Measurements from ENCODE around the gene RIC8A. TPM values are rescaled to one million over a fixed set of nuclear protein-coding genes. Genes with fewer than 3 reads are reported as not detected.
"Not testable (repeated sequence)": the region's sequence is repeated elsewhere in the genome, so short reads cannot be mapped to it uniquely, and the experiment has no call there.

RIC8A gene
- total and polyA plus RNA-seq, 4 donors, result 30.6 to 77.3 (median 67.8) TPM

GRCh38 chr11:193481-193880, 14.0 kb upstream of the RIC8A start:
- DNase-seq, result peak; percentile 41 to 65
- H3K27ac ChIP-seq (ENCODE audit: low read depth in 1 of 2, low read length in 2 of 2); H3K36me3 ChIP-seq (ENCODE audit: control insufficient read depth in 1 of 2, insufficient read depth in 2 of 2, low read length in 1 of 2); H3K4me3 ChIP-seq (ENCODE audit: low read length in 2 of 2); H3K4me1 ChIP-seq (ENCODE audit: control insufficient read depth in 1 of 2, insufficient read depth in 2 of 2, low read length in 2 of 2); intact Hi-C loops (cut with DNase I); H3K27me3 ChIP-seq (ENCODE audit: control insufficient read depth in 1 of 2, insufficient read depth in 2 of 2, low read length in 1 of 2); H3K9me3 ChIP-seq (ENCODE audit: control insufficient read depth, low read length); ATAC-seq (ENCODE audit: low FRiP score): not testable (repeated sequence)
- 74 to 76% methylated on average over 5 of the region's 5 CpGs for WGBS, 2 donors

GRCh38 chr11:196786-197731, 10.4 kb upstream of the RIC8A start:
- ATAC-seq (ENCODE audit: low FRiP score) (peak; percentile 20), DNase-seq (peak; percentile 36 to 72)
- H3K9me3 ChIP-seq (ENCODE audit: control insufficient read depth, low read length), result no peaks in the 10 kb centered on the region

GRCh38 chr11:197741-198235, 9.7 kb upstream of the RIC8A start:
- Histone ChIP-seq H3K4me3 (ENCODE audit: low read length in 2 of 2) (no peak overlapping the region), H3K36me3 (ENCODE audit: control insufficient read depth in 1 of 2, insufficient read depth in 2 of 2, low read length in 1 of 2) (no peaks in the 10 kb centered on the region), H3K9me3 (ENCODE audit: control insufficient read depth, low read length) (no peaks in the 10 kb centered on the region), H3K4me1 (ENCODE audit: control insufficient read depth in 1 of 2, insufficient read depth in 2 of 2, low read length in 2 of 2) (no peaks in the 10 kb centered on the region), H3K27me3 (ENCODE audit: control insufficient read depth in 1 of 2, insufficient read depth in 2 of 2, low read length in 1 of 2) (no peaks in the 10 kb centered on the region), H3K27ac (ENCODE audit: low read depth in 1 of 2, low read length in 2 of 2) (no peak overlapping the region)
- peak; percentile 3 for ATAC-seq (ENCODE audit: low FRiP score)
- 73 to 79% methylated on average over 9 of the region's 9 CpGs for WGBS, 2 donors
- intact Hi-C loops (cut with DNase I), result no loop called here
- DNase-seq, result peak in 1 of 2 donors; percentile 25

More at GRCh38 chr11:196786-197731, 10.4 kb upstream of the RIC8A start:
- Histone ChIP-seq H3K4me3 (ENCODE audit: low read length in 2 of 2) (no peak overlapping the region), H3K36me3 (ENCODE audit: control insufficient read depth in 1 of 2, insufficient read depth in 2 of 2, low read length in 1 of 2) (no peaks in the 10 kb centered on the region), H3K27me3 (ENCODE audit: control insufficient read depth in 1 of 2, insufficient read depth in 2 of 2, low read length in 1 of 2) (no peaks in the 10 kb centered on the region), H3K4me1 (ENCODE audit: control insufficient read depth in 1 of 2, insufficient read depth in 2 of 2, low read length in 2 of 2) (no peaks in the 10 kb centered on the region), H3K27ac (ENCODE audit: low read depth in 1 of 2, low read length in 2 of 2) (no peak overlapping the region)
- intact Hi-C loops (cut with DNase I), result no loop called here
- WGBS, 2 donors, result 71 to 77% methylated on average over 23 of the region's 23 CpGs

DNA sequence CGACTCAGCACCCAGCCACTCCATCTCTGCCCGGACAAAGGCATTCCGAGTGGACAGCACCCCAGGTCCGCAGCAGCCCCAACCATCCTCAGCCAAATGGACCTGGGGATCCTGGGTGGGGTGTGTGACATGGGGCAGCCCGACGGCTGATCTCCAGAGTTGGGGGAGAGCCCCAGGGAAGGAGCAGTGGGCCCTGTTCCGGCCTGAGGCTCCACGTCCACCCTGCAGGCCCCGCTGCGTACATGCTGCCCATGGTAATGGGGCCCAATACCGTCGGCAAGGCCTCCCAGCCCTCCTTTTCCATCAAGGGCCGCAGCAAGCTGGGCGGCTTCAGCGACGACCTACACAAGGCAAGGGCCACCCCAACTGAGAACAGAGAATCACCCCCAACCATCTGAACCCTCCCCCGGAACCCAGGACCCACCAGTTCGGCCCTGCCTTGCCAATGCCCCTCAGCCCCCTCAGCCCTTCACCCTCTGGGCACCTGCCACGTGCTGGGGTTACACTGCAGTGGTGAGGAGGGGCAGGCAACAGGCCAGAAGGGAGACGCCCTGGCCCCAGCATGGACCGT, 9.2 kb upstream of the RIC8A start:
- intact Hi-C loops (cut with DNase I), result no loop called here
- peak; percentile 46 to 73 for DNase-seq
- Histone ChIP-seq H3K9me3 (ENCODE audit: control insufficient read depth, low read length) (no peaks in the 10 kb centered on the region), H3K27ac (ENCODE audit: low read depth in 1 of 2, low read length in 2 of 2) (no peak overlapping the region), H3K4me1 (ENCODE audit: control insufficient read depth in 1 of 2, insufficient read depth in 2 of 2, low read length in 2 of 2) (no peaks in the 10 kb centered on the region), H3K4me3 (ENCODE audit: low read length in 2 of 2) (no peak overlapping the region), H3K36me3 (ENCODE audit: control insufficient read depth in 1 of 2, insufficient read depth in 2 of 2, low read length in 1 of 2) (no peaks in the 10 kb centered on the region), H3K27me3 (ENCODE audit: control insufficient read depth in 1 of 2, insufficient read depth in 2 of 2, low read length in 1 of 2) (no peaks in the 10 kb centered on the region)
- WGBS, 2 donors, result 82 to 84% methylated on average over 21 of the region's 21 CpGs
- no peak for ATAC-seq (ENCODE audit: low FRiP score)

GRCh38 chr11:199004-199581, 8.4 kb upstream of the RIC8A start:
- no peaks in the 10 kb centered on the region for H3K27me3 ChIP-seq (ENCODE audit: control insufficient read depth in 1 of 2, insufficient read depth in 2 of 2, low read length in 1 of 2)
- DNase-seq (peak in 1 of 2 donors; percentile 65), ATAC-seq (ENCODE audit: low FRiP score) (no peak)
- H3K4me1 ChIP-seq (ENCODE audit: control insufficient read depth in 1 of 2, insufficient read depth in 2 of 2, low read length in 2 of 2), result no peaks in the 10 kb centered on the region
- no peaks in the 10 kb centered on the region for H3K9me3 ChIP-seq (ENCODE audit: control insufficient read depth, low read length)
- H3K4me3 ChIP-seq (ENCODE audit: low read length in 2 of 2), result no peak overlapping the region
- intact Hi-C loops (cut with DNase I), result no loop called here
- H3K27ac ChIP-seq (ENCODE audit: low read depth in 1 of 2, low read length in 2 of 2), result no peak overlapping the region
- no peaks in the 10 kb centered on the region for H3K36me3 ChIP-seq (ENCODE audit: control insufficient read depth in 1 of 2, insufficient read depth in 2 of 2, low read length in 1 of 2)
- WGBS, 2 donors, result 79 to 83% methylated on average over 13 of the region's 13 CpGs

DNA sequence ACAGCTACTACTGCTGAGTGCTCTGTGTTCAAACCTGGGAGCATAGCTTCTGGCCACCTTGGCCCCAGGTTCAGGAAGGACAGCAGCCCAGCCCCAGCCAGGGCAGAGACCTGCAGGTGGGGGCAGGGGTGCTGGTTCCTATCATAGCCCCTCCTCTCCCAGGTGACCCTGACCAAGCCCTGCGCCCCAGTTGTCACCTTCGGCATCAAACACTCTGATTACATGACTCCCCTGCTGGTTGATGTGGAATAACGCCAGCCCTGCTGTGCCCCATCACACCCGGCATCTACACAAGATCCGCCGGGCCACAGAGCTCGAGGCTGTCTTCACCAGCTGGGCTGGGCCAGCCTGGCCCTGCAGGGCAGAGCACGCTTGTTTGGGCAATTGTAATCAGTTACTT, 7.7 kb upstream of the RIC8A start:
- H3K36me3 ChIP-seq (ENCODE audit: control insufficient read depth in 1 of 2, insufficient read depth in 2 of 2, low read length in 1 of 2), result no peaks in the 10 kb centered on the region
- no peaks in the 10 kb centered on the region for H3K9me3 ChIP-seq (ENCODE audit: control insufficient read depth, low read length)
- H3K27me3 ChIP-seq (ENCODE audit: control insufficient read depth in 1 of 2, insufficient read depth in 2 of 2, low read length in 1 of 2), result no peaks in the 10 kb centered on the region
- ATAC-seq (ENCODE audit: low FRiP score) (no peak), DNase-seq (peak in 1 of 2 donors; percentile 73)
- no peak overlapping the region for H3K27ac ChIP-seq (ENCODE audit: low read depth in 1 of 2, low read length in 2 of 2)
- intact Hi-C loops (cut with DNase I), result no loop called here
- no peaks in the 10 kb centered on the region for H3K4me1 ChIP-seq (ENCODE audit: control insufficient read depth in 1 of 2, insufficient read depth in 2 of 2, low read length in 2 of 2)
- 70 to 74% methylated on average over 8 of the region's 8 CpGs for WGBS, 2 donors
- no peak overlapping the region for H3K4me3 ChIP-seq (ENCODE audit: low read length in 2 of 2)

DNA sequence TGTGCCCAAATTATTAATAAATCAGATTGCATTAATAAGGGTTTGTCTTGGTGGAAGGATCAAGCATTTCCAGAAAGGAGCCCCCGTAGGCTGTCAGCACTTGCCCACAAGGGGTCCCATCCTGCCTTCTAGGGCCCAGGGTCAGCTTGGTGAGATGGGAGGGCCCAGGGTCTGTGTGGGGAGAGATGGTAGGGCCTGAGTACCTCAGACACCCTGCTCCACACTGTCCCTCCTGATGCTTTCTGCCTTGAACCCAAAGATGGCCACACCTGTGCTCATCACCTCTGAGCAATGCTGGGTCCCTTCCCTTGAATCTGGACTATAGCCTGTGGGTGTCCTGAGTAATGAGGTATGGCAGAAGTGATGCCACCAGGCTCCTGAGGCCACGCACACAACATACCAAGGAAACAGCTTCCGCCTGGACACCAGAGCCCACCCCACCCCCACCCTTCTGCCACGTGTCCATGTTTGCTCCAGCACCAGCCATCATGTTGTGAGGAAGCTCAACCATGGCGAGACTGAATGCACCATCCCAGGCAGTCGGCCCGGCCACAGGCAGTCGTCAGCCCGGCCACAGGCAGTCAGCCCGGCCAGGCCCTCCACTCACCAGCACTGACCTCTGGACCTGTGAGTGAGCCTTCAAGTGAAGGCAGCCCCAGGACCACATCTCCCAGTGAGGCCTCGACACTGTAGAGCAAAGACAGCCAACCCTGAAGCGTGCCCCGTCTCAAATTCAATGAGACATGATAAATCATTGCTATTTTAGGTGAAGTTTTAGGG, 7.1 kb upstream of the RIC8A start:
- DNase-seq (peak in 1 of 2 donors; percentile 67), ATAC-seq (ENCODE audit: low FRiP score) (no peak)
- WGBS, 2 donors, result 89 to 90% methylated on average over 13 of the region's 13 CpGs
- Histone ChIP-seq H3K36me3 (ENCODE audit: control insufficient read depth in 1 of 2, insufficient read depth in 2 of 2, low read length in 1 of 2) (peaks cover 0 to 1% of the 10 kb centered on the region in 2 donors), H3K27me3 (ENCODE audit: control insufficient read depth in 1 of 2, insufficient read depth in 2 of 2, low read length in 1 of 2) (no peaks in the 10 kb centered on the region), H3K4me1 (ENCODE audit: control insufficient read depth in 1 of 2, insufficient read depth in 2 of 2, low read length in 2 of 2) (no peaks in the 10 kb centered on the region), H3K4me3 (ENCODE audit: low read length in 2 of 2) (no peak overlapping the region), H3K27ac (ENCODE audit: low read depth in 1 of 2, low read length in 2 of 2) (no peak overlapping the region), H3K9me3 (ENCODE audit: control insufficient read depth, low read length) (no peaks in the 10 kb centered on the region)
- intact Hi-C loops (cut with DNase I), result no loop called here

DNA sequence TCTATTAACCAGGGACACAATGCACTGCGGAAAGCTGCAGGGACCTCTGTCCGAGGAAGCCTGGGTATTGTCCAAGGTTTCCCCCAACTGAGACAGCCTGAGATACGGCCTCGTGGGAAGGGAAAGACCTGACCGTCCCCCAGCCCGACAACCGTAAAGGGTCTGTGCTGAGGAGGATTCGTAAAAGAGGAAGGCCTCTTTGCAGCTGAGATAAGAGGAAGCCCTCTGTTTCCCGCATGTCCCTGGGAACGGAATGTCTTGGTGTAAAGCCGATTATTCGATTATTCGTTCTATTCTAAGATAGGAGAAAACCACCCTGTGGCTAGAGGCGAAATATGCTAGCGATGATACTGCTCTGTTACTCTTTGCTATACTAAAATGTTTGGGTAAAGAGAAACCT, 5.5 kb upstream of the RIC8A start:
- H3K27ac ChIP-seq (ENCODE audit: low read depth in 1 of 2, low read length in 2 of 2), result no peak overlapping the region
- H3K36me3 ChIP-seq (ENCODE audit: control insufficient read depth in 1 of 2, insufficient read depth in 2 of 2, low read length in 1 of 2), result peaks cover 0 to 2% of the 10 kb centered on the region in 2 donors
- intact Hi-C loops (cut with DNase I), result no loop called here
- DNase-seq (no peak), ATAC-seq (ENCODE audit: low FRiP score) (no peak)
- H3K27me3 ChIP-seq (ENCODE audit: control insufficient read depth in 1 of 2, insufficient read depth in 2 of 2, low read length in 1 of 2), result no peaks in the 10 kb centered on the region
- no peaks in the 10 kb centered on the region for H3K4me1 ChIP-seq (ENCODE audit: control insufficient read depth in 1 of 2, insufficient read depth in 2 of 2, low read length in 2 of 2)
- no peak overlapping the region for H3K4me3 ChIP-seq (ENCODE audit: low read length in 2 of 2)
- H3K9me3 ChIP-seq (ENCODE audit: control insufficient read depth, low read length), result no peaks in the 10 kb centered on the region
- WGBS, 2 donors, result 70 to 74% methylated on average over 15 of the region's 15 CpGs

Measured in aorta (tissue), 5 donors.